ENCODE data around the gene PASD1.
A peak's percentile ranks its signal among the peaks of the same experiment; 100 is the strongest.
"Not testable (repeated sequence)": the region's sequence is repeated elsewhere in the genome, so short reads cannot be mapped to it uniquely, and the experiment has no call there.

PASD1 gene

DNA sequence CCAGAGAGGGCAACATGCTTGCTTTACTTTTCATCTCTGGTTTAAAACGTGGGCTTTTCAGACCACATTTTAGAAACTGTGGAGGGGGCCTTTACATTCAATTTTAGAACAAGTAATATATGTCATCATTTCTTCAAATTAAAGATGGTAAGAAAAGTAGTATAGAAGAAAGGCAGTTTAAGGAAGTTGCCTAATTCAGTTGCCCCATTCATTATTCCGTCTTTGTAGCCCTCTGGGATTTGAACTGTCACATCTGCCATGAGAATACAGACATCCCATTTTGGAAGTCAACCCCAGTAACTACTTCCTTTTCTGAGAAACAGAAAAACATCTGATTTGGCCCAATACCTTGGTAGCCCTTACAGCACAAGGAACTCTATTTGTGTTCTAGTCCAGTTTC is 61.2 kb downstream of the PASD1 start:
- no peak for DNase-seq (ENCODE audit: low read depth in 2 of 2)

DNA sequence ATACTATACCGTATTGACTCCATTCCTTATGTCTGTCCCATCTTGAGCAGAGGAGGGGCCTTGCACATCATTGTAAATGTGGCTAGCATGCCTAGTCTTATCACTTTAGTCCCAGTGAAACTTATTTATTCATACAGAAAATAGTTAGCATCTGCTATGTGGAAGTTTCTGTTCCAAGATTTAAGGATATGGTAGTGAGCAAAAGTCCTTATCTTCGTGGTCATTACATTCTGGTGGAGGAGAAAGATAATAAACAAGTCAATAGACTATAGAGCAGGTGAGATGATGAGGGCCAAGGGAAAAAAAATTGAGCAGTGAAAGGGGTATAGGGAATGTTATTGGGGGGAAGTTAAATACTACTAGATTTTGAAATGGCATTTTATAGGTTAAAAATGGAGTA is 68.3 kb downstream of the PASD1 start:
- no peak for DNase-seq (ENCODE audit: low read depth in 2 of 2)

DNA sequence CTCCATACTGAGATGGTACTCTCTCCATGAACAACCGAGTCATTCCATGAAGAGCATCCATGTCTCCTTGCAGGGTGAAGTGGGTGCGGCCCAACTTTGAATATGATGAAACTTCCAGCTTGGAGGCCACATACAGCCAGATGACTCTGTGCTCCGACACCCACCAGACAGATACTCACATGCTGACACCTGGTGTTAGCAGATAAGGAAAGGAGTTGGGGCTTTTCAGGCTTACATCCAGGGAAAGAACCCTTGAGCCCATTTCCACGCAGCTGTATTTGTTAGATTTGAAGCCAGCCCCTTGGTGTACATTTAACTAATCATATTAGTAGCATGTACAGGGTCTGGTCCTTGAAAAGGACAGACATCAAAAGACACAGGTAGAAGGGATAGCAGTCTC is 69.7 kb downstream of the PASD1 start:
- DNase-seq (ENCODE audit: low read depth in 2 of 2), result no peak

DNA sequence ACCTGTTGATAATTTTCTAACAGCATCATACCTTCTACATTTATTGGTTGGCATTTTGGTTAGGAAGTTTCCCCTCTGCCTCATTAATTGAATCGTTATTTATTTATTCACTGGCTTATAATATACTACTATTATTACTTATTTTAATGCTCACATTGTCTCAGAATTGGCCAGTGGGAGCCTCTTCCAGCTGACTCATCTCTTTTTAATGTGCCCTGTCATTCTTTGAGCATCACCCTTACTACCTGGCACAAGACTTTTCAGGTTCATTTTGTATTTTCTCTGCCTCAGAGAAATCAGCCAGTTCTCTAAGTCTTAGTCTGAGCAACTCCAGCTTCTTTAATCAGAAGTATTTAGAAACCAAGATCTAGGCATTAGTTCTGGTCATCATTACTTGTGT is 71.5 kb downstream of the PASD1 start:
- no peak for DNase-seq (ENCODE audit: low read depth in 2 of 2)

DNA sequence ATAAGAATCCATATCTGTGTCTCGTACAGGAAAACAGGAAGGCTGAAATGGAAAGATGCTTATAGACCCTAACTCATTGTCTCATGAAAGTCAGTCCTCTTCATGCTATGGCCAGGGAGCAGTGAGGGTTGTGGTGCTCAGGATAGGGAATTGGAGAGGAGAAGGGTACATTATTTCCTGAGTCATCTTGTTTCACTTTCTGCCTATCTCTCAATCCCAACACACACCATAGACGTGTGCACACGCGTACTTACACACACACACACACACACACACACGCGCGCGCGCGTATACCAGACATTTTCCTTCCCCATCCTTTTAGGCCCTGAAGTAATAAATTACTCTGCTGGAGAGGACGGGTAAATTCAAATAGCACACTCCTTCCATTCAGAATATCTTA is 78.1 kb downstream of the PASD1 start:
- DNase-seq (ENCODE audit: low read depth in 2 of 2), result no peak

DNA sequence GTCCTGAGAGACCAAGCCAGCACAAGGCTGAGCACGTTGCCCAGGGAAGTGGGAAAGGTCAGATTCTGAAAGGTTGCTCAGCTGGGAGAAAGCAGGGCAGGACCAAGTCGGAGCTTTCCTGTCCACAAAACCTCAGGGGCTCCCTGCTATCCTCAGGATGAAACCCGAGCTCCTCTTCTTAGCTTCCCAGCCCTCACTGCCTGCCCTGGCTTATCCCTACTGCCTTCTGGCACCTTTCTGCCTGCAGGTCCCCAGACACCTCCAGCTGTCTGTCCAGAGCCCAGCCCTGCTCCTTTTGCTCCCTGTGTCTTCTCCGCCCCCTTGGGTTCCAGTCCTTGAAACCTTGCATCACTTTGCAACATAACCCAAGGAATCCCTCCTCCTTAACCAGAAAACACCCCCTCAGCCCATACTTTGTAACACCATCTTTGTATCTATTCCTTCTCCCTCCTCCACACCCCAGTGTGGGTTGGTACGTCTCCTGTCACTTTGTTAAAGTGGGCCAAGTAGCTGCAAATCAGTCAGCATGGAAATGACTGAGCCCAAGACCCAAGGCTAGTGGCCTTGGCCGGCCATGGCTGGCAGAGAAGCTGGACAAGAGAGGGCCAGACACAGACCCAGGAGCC is 111.8 kb downstream of the PASD1 start:
- DNase-seq (ENCODE audit: low read depth in 2 of 2), result no peak

DNA sequence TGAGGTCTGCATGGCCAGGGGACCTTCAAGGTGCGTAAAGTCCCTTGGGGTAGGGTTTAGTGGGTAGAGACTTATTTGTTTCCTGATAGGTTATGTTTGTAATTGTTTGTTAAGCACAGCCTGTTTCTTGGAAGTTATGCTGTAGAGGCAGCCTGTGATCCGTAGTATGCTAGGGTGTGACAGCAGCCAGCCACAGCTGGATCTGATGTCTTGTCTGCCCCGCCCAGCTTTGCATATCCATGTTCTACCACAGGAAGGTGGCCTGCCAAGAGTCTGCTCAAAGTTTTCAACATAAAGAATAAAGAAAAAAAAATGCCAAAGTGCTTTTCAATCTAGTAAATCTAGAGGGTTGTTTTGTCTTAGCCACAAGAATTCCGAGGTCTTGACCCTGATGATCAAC is 112.7 kb downstream of the PASD1 start:
- DNase-seq (ENCODE audit: low read depth in 2 of 2), result no peak

DNA sequence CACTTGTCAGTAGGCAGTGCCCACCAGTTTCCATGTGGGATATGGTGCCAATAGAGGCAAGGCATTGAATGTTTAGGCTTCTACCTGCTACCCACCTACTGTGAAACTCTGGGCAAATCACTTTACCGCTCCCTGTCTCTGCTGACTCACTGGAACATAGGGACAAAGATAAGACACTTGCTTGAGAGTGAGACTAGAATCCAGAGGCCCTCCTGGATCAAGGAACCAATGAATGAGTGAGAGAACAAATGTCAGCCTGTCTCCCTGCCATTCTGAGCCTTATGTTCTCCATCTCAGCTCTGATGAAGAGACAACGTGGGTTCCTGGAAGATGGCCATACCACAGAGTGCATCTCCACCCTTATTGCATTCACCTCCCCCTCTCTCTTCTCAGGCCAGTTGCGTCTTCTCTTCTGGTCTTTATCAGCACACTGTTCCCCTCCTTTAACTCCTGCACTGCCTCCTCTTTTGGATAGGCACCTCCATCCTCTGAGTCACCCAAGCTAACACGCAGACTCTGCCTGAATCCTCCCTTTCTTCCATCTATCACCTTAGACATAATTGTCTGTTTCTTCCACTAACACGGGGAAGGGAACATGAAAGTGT is 116.4 kb downstream of the PASD1 start:
- no peak for DNase-seq (ENCODE audit: low read depth in 2 of 2)

DNA sequence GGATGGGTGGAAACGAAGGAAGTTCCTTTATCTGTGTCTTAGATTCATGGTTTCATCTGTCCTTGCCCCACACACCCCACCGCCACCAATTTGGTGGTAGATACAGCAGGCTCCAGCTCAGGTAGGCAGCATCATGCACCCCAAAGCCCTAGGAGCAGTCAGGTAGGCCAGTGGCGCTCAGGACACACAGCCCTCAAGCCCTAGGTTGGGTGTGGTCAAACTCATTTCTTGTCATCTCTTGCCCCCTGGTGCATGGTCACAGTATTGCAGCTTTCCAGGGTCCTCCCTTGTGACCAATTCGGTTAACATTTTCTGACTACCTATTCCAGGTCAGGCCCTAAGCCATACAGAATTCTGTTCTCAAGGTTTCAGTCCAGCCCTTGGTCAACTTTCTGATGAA is 117.3 kb downstream of the PASD1 start:
- peak; percentile 8 to 26 for DNase-seq (ENCODE audit: low read depth in 2 of 2)

DNA sequence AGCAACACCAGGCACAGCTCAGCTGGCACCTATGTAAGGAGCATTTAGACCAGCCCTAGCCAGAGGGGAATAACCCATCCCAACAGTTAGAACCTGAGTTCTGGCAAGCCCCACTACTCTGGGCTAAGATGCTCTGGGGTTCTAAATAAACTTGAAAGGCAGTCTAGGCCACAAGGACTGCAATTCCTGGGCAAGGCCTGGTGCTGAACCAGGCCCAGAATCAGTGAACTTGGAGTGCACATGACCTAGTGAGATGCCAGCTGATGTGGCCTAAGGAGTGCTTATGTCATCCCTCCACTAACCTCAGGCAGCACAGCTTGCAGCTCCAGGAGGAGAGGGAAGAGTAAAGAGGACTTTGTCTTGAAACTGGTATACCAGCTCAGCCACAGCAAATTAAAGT is 124.2 kb downstream of the PASD1 start:
- no peak for DNase-seq (ENCODE audit: low read depth in 2 of 2)

DNA sequence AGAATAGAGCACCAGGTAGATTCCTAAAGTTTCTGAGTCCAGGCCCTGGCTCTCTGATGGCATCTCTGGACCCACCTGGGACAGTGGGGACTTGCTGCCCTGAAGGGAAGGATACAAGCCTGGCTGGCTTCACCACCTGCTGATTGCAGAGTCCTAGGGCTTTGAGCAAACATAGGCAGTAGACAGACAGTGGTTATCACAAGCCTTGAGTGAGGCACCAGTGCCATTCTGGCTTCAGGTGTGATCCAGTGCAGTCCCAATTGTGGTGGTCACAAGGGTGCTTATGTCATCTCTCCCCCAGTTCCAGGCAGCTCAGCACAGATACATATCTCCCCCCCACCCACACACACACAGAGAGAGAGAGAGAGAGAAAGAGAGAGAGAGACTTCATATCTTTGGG is 125.2 kb downstream of the PASD1 start:
- no peak for DNase-seq (ENCODE audit: low read depth in 2 of 2)

DNA sequence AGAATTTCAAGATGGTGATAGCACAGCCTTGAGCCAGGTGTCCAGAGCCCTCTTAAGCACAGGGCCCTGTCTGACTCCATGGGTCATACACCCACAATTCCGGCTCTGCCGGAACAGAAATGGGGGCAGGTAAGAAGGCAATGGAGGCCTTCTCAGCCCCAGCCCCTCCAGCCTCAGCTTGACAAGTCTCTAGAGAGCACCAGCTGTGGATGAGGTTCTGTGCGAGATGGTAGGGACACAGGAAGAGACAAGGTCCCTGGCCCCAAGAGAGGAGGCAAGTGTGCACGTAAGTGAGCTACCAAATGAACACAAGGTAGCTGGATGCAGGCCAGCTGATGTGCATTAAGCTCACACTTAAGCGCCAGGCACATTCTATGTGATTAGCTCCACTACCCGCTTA is 129.3 kb downstream of the PASD1 start:
- DNase-seq (ENCODE audit: low read depth in 2 of 2), result no peak

DNA sequence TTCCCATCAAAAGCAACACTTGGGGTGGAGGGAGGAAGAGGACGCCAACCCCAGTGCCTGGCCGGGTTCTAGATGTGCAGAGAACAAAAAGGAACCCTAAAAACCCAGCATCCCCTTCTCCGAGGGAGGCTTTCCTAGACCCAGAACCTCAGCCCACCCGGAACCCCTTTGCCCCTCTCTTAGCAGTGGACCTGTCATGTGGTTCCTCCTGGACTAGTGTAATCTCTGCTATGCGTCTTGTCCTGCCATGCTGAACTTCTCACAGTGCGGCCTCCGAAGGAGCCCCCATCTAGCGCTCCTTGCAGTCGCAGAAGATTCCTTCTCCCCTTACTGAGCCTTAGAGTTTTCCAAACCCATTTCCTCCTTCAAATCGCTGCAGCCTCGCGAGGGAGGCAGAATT is 130.6 kb downstream of the PASD1 start:
- DNase-seq (ENCODE audit: low read depth in 2 of 2), result no peak

DNA sequence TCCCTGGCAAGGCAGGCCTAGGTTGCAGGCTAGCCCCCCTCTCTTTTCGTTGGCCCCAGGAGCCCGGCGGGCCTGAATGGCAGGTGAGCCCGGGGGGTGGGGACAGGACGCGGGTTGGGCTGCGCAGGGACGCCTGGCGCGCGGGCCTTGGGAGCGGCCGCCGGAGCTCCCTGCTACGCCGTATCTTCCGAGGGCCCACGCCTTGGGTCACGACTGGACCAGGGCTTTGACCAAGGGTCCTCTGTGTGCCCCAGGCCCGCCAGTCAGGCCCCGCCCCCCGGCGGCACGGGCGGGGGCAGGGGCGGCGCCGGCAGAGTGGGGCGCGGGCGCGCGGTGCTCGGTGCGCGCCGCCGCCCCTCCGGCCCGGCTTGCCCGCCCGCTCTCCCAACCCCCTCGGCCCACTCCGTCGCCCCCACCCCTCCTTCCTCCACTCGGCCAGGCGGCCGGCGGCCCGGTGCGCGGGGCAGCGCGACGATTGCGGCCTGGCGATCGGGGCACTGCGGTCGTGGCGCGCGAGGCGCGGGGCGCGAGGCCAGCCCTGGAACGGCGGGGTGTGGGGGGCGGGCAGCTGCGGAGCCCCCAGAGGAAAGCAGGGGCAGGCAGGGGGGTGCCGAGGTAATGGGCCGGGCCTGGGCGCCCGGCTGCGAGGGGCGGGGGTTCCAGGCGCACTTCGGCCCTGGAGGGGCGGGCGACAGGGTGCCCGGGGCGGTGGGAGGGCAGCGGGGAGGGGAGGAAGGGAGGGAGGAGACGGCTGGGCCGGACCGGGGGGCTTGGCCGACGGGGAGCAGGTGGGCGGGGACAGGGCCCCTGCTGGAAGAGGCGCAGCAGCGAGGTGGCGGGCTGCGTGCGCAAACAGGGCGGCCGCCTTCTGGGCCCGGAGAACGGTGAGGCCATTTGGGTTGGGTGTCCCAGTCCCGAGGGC is 131.4 kb downstream of the PASD1 start, which contains the start of gene PRRG3:
TSS of gene PRRG3 (plus strand) at position 798 of the 922 bp plus-strand sequence. CDS start 3,357 bp downstream, outside the sequence.
- no peak for DNase-seq (ENCODE audit: low read depth in 2 of 2)

DNA sequence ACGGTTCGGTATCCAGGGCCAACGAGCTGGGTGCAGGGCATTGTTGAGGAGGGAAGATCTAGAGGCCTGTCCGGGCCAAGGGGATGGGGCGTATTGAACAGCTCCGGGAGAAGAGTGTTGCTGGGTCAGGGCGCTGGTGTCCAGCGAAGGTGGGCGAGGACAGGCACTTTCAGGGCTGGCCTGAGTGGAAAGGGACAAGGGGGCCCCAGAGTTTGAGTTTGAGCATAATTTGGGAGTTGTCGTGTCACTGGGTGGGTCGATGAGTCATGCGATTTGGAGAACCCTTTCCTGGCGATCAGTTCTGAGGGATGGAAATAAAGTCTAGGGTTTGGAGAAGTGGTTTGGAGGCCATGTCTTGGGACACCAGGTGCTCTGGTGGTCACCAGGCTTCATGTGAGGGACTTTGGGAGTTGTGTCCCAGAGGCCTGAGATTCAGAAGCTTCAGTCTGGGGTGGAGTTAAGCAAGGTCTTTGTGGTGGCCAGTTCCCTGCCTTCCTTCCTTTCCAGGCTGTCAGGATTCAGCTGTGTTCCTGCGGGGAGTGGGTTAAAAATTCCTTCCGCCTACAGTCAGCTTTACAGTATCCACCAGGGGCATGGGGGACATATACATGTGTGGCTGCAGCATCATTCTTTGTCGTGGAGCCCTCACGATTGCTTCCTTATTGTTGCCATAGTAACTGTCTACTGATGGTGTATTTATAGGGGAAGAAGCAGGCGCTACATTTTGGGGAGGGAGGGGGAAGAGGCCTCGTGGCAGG is 132.3 kb downstream of the PASD1 start:
- DNase-seq (ENCODE audit: low read depth in 2 of 2), result no peak

DNA sequence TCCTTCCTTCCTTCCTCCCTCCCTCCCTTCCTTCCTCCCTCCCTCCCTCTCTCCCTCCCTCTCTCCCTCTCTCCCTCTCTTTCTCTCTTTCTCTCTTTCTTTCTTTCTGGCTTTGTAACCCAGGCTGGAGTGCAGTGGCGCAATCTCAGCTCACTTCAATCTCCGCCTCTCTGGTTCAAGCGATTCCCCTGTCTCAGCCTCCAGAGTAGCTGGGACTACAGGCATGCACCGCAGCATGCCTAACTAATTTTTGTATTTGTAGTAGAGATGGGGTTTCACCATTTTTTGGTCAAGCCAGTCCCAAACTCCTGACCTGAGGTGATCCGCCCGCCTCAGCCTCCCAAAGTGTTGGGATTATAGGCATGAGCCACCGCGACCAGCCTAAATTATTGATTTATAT is 133.6 kb downstream of the PASD1 start:
- not testable (repeated sequence) for DNase-seq (ENCODE audit: low read depth in 2 of 2)

DNA sequence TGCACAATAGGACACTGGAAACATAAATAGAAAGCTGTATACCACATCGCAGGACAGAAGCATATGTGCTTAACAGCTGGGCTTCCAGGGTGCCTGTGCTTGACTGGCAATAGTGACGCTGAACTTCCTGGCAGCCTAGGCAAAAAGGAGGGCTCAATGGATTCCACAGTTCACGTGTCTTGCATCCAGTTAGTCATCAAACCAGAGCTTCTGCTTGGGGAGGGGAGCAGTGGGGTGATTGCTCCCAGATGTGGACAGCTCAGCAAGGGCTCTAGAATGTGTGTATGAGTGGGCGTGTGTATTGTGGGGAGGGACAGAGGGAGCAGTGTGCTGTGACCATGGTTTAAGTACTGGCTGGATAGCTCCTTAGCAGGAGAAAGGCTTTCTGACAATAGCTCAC is 134.0 kb downstream of the PASD1 start:
- DNase-seq (ENCODE audit: low read depth in 2 of 2), result no peak

DNA sequence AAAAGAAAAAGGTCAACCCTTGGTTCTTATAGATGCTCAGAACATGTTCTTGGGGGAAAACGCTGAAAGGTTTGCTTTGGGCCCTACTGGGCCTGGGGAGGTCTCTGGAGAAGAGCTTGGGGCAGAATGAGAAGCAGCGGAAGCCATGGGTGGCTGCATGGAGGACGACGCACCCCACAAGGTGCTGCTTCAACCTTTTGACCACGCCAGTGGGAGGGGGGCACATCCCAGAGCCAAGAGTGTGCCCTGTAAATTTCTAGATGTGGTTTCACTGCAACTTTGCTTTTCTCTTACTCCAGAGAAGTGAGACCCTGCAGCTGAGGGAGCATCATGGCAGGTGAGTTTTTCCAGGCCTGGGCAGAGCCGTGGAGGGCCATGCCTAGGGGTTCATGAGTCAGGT is 135.0 kb downstream of the PASD1 start:
- no peak for DNase-seq (ENCODE audit: low read depth in 2 of 2)

DNA sequence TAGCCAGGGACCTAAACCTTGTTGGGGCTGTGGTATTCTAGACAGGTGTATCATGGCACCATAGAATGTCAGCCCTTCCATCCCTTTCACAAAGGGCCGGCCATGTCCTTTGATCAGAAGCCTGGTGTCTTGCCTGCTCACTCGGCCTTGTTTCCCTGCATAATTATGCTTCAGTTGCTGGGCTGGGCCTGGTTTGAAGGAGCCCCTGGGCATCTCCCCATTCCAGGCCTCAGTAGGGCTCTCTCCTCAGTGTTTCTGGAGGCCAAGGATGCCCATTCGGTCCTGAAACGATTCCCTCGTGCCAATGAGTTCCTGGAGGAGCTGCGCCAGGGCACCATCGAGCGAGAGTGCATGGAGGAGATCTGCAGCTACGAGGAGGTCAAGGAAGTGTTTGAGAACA is 136.3 kb downstream of the PASD1 start:
- DNase-seq (ENCODE audit: low read depth in 2 of 2), result no peak

DNA sequence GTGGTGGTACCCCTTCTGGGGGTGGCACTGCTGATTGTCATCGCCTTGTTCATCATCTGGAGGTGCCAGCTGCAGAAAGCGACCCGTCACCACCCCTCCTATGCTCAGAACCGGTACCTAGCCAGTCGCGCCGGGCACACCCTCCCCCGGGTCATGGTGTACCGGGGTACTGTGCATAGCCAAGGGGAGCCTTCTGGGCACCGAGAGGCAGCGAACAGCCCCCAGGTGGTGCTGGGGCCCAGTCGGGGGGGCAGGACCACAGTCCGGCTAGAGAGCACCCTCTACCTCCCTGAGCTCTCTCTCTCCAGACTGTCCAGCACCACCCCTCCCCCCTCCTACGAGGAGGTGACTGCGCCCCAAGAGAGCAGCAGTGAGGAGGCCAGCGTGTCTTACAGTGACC is 137.1 kb downstream of the PASD1 start:
- no peak for DNase-seq (ENCODE audit: low read depth in 2 of 2)

DNA sequence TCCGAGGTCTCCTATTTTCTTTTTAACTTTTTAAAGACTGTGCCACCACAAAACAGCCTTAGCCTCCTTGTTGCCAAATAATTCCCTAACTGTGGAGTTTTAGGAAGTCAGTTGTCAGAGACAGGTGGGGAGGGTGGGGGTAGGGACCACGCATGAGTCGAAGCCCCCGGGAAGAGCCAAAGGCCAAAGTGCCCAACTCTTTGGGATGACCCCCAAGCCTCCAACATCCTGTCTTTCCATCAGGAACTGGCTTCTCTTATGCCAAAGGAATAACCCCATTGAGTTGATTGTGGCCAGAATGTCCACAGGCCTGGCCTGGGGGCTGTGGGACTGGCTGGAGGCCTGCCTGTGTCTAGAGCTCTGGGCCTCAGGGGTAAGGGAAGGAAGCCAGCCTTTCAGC is 137.6 kb downstream of the PASD1 start:
- DNase-seq (ENCODE audit: low read depth in 2 of 2), result no peak

DNA sequence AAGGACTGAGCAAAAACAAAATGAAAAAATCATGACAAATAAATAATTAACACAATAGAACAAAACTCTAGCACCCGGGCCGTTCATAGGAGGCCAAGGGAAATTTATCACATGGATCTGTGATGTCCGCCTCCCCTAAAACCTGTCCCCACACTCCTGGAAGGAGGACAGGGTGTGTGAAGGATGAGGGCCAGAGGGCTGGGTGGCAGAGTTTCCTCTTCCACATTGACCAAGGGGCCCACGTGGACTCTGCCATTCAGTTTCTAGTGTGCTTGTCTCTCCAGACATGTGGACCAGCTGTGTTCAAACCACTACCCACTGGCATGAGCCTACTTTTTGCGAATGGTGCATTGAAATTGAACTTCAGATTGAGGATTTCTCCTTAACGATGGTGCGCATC is 138.1 kb downstream of the PASD1 start:
- DNase-seq (ENCODE audit: low read depth in 2 of 2), result no peak
